Activated CD4-positive, alpha-beta T cell treated with anti-CD3 and anti-CD28 coated beads, Interleukin-2, amount 10 ng/mL, durations not matched to agents 7 days and 5 days (primary cell): ENCODE data around the gene MSX2. TPM values are rescaled to one million over a fixed set of nuclear protein-coding genes. Genes with fewer than 3 reads are reported as not detected.

Experiments used
- CTCF ChIA-PET: fragments of 350-600 bp; sonication (Branson Sonifier 250); formaldehyde crosslinking; loops from one replicate; lab custom pipeline; 2021; ENCODE audit warnings: antibody characterized with exemption; lab: Charles Lee
- POLR2A ChIA-PET: fragments of 350-600 bp; sonication (Branson Sonifier 250); formaldehyde crosslinking; loops from one replicate; lab custom pipeline; 2021; ENCODE audit warnings: antibody characterized with exemption; lab: Charles Lee
- DNase-seq: peaks from one replicate; pipeline ENCODE4 v3.0.0-alpha.2; 2020
- H3K27ac Mint-ChIP-seq: one replicate; pipeline ENCODE4 v1.8.0; 2021; ENCODE audit warnings: mild to moderate bottlenecking, moderate library complexity, mixed read lengths
- H3K27me3 Mint-ChIP-seq: one replicate; pipeline ENCODE4 v1.8.0; 2021; ENCODE audit warnings: mixed read lengths
- H3K36me3 Mint-ChIP-seq: one replicate; pipeline ENCODE4 v1.8.0; 2021; ENCODE audit warnings: low read depth, mixed read lengths
- H3K4me1 Mint-ChIP-seq: one replicate; pipeline ENCODE4 v1.8.0; 2021; ENCODE audit warnings: mixed read lengths
- H3K4me3 Mint-ChIP-seq: one replicate; pipeline ENCODE4 v1.8.0; 2021; ENCODE audit warnings: mild to moderate bottlenecking, moderate library complexity, mixed read lengths
- H3K9me3 Mint-ChIP-seq: one replicate; pipeline ENCODE4 v1.8.0; 2021; ENCODE audit warnings: mixed read lengths
- microRNA-seq: library from miRNA; unstranded; fragments of <30 nt; microRNA quantifications from one replicate; pipeline ENCODE4 v1.2.0, GENCODE V29; 2021; ENCODE audit warnings: borderline microRNAs expressed, borderline replicate concordance
- total RNA-seq, 2 experiments: library from RNA; stranded (reverse); gene quantifications; one replicate each; pipeline ENCODE4 v1.2.3, GENCODE V29; 2021

The MSX2 gene
- total RNA-seq, 2 experiments from 2014 or later = 0.17 TPM; not detected in 1

- no peaks in the 10 kb centered on the region for H3K9me3 Mint-ChIP-seq
- peaks cover 2% of the 10 kb centered on the region for H3K27me3 Mint-ChIP-seq
- ChIA-PET POLR2A (no interaction called here), CTCF (interaction anchor here (0.6 kb wide), 1 partner anchor 503 kb away, joined by 4 read pairs; no protein-coding TSS in a partner anchor)
- H3K4me3 Mint-ChIP-seq = no peak overlapping the region
- no peaks in the 10 kb centered on the region for H3K36me3 Mint-ChIP-seq
- no peak for DNase-seq
- no peaks in the 10 kb centered on the region for H3K4me1 Mint-ChIP-seq
- H3K27ac Mint-ChIP-seq = no peak overlapping the region
These were observed 53.2 kb downstream of the MSX2 start for GRCh38 chr5:174777583-174777982.

Small RNA genes lying within 50 kb of the gene (microRNA-seq; reads per million reads assigned to microRNA genes)
- not detected for gene MIR4634
